K562 (cell line): ENCODE measurements around the gene KLHL33. TPM values are rescaled to one million over a fixed set of nuclear protein-coding genes. Genes with fewer than 3 reads are reported as not detected.

Experiments
- CBX1 ChIP-seq: sonication (generic); IDR thresholded peaks from 2 replicates; pipeline ENCODE4 v1.6.1; 2016; ENCODE audit warnings: antibody characterized with exemption, low read depth, mild to moderate bottlenecking
- CC2D1A ChIP-seq: fragments of 450-650 bp; IDR thresholded peaks from 2 replicates; pipeline ENCODE4 v1.6.1; 2017; ENCODE audit warnings: mild to moderate bottlenecking
- CREB1 ChIP-seq, 2 experiments: sonication (generic) in 1 of 2; formaldehyde crosslinking in 1 of 2; IDR thresholded peaks; 2 replicates each; pipeline versions ENCODE4 v1.6.1 to v1.8.0; 2012 to 2022; ENCODE audit warnings: inconsistent platforms in 1 of 2, mild to moderate bottlenecking in 1 of 2, missing genetic modification reagents in 1 of 2, moderate library complexity in 1 of 2
- MEF2A ChIP-seq: IDR thresholded peaks from 2 replicates; pipeline ENCODE4 v1.6.1; 2011; ENCODE audit warnings: low read depth, mild to moderate bottlenecking, low read length, moderate library complexity; ENCODE audit not compliant: control insufficient read depth
- PRPF4 ChIP-seq: fragments of 200-400 bp; formaldehyde crosslinking; IDR thresholded peaks from one replicate; pipeline ENCODE4 v1.6.1; 2017; ENCODE audit warnings: low read length, low read depth, mild to moderate bottlenecking; ENCODE audit not compliant: insufficient read depth, poor library complexity, severe bottlenecking
- RBM25 ChIP-seq: fragments of 200-400 bp; formaldehyde crosslinking; IDR thresholded peaks from 2 replicates; pipeline ENCODE4 v1.6.1; 2018; ENCODE audit warnings: low read length, low read depth, moderate library complexity; ENCODE audit not compliant: severe bottlenecking
- ZNF143 ChIP-seq: sonication (generic); formaldehyde crosslinking; IDR thresholded peaks from 2 replicates; pipeline ENCODE4 v1.9.0; 2022; ENCODE audit warnings: mild to moderate bottlenecking, missing genetic modification reagents
- ZNF668 ChIP-seq: fragments of 250-450 bp; sonication (Bioruptor Pico); IDR thresholded peaks from 2 replicates; pipeline ENCODE4 v1.8.0; 2022; ENCODE audit warnings: mild to moderate bottlenecking, inconsistent platforms
- polyA plus RNA-seq, 8 experiments: library from polyadenylated mRNA; depleted of rRNA in 4 of 8; stranded (reverse) in 5 of 8; unstranded in 3 of 8; fragments of >200 nt; fragmentation: Nextera tagmentation in 2 of 8; fragmentation: Illumina TruSeq in 1 of 8; extraction: Ambion mirVana in 2 of 8; extraction: Trizol in 1 of 8; gene quantifications; 2 replicates each; pipeline versions ENCODE4 v1.2.1 to v1.2.3, GENCODE V29; 2011 to 2014; ENCODE audit warnings: inconsistent platforms in 1 of 8, missing spikeins in 1 of 8
- total RNA-seq, 7 experiments: library from RNA; depleted of rRNA in 6 of 7; stranded (reverse); fragments of >200 nt in 6 of 7; fragmentation: Illumina TruSeq in 2 of 7; extraction: Trizol in 2 of 7; gene quantifications; 2 replicates each; pipeline versions ENCODE4 v1.2.1 to v1.2.3, GENCODE V29; 2011 to 2021; ENCODE audit warnings: low replicate concordance in 1 of 7
- TF ChIP-seq, protein P1 (sequence below): fragments of 450-650 bp; IDR thresholded peaks from 2 replicates; pipeline ENCODE4 v1.6.1; 2016; ENCODE audit warnings: borderline replicate concordance
- TF ChIP-seq, protein P2 (sequence below): sonication (generic); formaldehyde crosslinking; IDR thresholded peaks from 2 replicates; pipeline ENCODE4 v1.9.0; 2022; ENCODE audit warnings: mild to moderate bottlenecking, missing genetic modification reagents
- TF ChIP-seq, protein P3 (sequence below): sonication (generic); formaldehyde crosslinking; IDR thresholded peaks from 2 replicates; pipeline ENCODE4 v1.5.0; 2020; ENCODE audit warnings: missing genetic modification reagents
- TF ChIP-seq, protein P4 (sequence below), 2 experiments: fragments of 450-650 bp; IDR thresholded peaks; 2 replicates each; pipeline ENCODE4 v1.6.1; 2016; ENCODE audit warnings: mild to moderate bottlenecking in 2 of 2, borderline replicate concordance in 1 of 2, low read depth in 1 of 2, moderate library complexity in 1 of 2

KLHL33 gene
- total and polyA plus RNA-seq, 9 of the 15 experiments (the other 6 are each of a cell fraction or from before 2014, with no cell fraction given): 0.04 to 0.27 (median 0.13) TPM; not detected in 6

DNA sequence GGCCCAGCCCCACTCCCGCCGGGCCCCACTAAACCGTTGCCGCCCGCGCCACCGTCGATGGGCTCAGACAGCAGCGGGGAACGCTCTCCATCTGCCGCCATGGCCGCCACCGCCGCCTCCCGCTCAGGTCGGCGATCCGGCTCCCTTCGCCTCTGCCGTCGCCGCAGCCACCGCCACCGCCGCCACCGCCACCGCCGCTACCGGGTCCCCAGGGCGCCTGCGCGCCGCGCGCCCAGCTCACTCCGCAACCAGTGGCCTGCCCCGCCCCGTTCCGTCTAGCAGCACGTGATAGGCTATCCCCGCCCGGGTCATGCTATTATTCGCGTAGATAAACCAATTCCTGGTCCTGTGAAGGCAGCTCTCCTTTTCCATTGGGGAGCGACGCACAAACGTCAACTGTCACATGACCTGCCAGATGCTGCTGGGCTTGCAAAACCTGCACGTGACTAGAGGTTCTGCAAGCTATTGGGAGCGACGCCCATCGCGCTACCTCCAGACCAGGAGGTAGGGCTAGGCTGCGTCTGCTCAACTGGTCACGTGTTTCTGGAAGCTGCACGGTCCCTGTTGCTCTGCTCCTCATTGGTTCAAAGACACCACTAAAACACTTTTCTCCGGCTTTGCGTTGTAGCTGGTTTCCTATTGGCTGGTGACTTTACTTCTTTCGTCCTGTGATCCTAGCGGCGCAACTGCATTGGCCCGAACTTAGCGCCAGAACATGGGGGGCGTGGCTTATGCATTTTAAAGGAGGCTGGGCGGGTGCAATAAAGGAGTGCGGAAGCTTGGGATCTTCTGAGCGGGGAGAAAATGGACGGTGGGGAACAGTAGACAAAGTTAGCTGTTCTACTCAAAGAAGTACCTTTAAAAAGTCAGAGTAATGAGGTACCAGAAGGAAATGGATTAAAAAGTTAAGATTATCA lies 25.5 kb upstream of the KLHL33 start, which contains the start of gene PIP4P1 (continued):
- TF ChIP-seq, protein P1, sequence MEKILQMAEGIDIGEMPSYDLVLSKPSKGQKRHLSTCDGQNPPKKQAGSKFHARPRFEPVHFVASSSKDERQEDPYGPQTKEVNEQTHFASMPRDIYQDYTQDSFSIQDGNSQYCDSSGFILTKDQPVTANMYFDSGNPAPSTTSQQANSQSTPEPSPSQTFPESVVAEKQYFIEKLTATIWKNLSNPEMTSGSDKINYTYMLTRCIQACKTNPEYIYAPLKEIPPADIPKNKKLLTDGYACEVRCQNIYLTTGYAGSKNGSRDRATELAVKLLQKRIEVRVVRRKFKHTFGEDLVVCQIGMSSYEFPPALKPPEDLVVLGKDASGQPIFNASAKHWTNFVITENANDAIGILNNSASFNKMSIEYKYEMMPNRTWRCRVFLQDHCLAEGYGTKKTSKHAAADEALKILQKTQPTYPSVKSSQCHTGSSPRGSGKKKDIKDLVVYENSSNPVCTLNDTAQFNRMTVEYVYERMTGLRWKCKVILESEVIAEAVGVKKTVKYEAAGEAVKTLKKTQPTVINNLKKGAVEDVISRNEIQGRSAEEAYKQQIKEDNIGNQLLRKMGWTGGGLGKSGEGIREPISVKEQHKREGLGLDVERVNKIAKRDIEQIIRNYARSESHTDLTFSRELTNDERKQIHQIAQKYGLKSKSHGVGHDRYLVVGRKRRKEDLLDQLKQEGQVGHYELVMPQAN: peak; percentile 76; the same call in 1 of the 2 replicates
- TF ChIP-seq CREB1 (IDR thresholded peaks at IDR 0.05) (peak; percentile 74), CREB1 (CRISPR knock-in tag; IDR thresholded peaks at IDR 0.05) (peak; percentile 87), CC2D1A (peak; percentile 96), ZNF668 (CRISPR knock-in tag) (peak; percentile 55; the same call in 1 of the 2 replicates), RBM25 (peak; percentile 61), ZNF143 (no peak), MEF2A (no peak), PRPF4 (no peak), CBX1 (peak; percentile 67; the same call in 1 of the 2 replicates)
- TF ChIP-seq, protein P2, sequence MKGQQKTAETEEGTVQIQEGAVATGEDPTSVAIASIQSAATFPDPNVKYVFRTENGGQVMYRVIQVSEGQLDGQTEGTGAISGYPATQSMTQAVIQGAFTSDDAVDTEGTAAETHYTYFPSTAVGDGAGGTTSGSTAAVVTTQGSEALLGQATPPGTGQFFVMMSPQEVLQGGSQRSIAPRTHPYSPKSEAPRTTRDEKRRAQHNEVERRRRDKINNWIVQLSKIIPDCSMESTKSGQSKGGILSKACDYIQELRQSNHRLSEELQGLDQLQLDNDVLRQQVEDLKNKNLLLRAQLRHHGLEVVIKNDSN: peak; percentile 99
- TF ChIP-seq, protein P3, sequence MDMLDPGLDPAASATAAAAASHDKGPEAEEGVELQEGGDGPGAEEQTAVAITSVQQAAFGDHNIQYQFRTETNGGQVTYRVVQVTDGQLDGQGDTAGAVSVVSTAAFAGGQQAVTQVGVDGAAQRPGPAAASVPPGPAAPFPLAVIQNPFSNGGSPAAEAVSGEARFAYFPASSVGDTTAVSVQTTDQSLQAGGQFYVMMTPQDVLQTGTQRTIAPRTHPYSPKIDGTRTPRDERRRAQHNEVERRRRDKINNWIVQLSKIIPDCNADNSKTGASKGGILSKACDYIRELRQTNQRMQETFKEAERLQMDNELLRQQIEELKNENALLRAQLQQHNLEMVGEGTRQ (CRISPR knock-in tag): peak; percentile 98
- TF ChIP-seq, protein P4, sequence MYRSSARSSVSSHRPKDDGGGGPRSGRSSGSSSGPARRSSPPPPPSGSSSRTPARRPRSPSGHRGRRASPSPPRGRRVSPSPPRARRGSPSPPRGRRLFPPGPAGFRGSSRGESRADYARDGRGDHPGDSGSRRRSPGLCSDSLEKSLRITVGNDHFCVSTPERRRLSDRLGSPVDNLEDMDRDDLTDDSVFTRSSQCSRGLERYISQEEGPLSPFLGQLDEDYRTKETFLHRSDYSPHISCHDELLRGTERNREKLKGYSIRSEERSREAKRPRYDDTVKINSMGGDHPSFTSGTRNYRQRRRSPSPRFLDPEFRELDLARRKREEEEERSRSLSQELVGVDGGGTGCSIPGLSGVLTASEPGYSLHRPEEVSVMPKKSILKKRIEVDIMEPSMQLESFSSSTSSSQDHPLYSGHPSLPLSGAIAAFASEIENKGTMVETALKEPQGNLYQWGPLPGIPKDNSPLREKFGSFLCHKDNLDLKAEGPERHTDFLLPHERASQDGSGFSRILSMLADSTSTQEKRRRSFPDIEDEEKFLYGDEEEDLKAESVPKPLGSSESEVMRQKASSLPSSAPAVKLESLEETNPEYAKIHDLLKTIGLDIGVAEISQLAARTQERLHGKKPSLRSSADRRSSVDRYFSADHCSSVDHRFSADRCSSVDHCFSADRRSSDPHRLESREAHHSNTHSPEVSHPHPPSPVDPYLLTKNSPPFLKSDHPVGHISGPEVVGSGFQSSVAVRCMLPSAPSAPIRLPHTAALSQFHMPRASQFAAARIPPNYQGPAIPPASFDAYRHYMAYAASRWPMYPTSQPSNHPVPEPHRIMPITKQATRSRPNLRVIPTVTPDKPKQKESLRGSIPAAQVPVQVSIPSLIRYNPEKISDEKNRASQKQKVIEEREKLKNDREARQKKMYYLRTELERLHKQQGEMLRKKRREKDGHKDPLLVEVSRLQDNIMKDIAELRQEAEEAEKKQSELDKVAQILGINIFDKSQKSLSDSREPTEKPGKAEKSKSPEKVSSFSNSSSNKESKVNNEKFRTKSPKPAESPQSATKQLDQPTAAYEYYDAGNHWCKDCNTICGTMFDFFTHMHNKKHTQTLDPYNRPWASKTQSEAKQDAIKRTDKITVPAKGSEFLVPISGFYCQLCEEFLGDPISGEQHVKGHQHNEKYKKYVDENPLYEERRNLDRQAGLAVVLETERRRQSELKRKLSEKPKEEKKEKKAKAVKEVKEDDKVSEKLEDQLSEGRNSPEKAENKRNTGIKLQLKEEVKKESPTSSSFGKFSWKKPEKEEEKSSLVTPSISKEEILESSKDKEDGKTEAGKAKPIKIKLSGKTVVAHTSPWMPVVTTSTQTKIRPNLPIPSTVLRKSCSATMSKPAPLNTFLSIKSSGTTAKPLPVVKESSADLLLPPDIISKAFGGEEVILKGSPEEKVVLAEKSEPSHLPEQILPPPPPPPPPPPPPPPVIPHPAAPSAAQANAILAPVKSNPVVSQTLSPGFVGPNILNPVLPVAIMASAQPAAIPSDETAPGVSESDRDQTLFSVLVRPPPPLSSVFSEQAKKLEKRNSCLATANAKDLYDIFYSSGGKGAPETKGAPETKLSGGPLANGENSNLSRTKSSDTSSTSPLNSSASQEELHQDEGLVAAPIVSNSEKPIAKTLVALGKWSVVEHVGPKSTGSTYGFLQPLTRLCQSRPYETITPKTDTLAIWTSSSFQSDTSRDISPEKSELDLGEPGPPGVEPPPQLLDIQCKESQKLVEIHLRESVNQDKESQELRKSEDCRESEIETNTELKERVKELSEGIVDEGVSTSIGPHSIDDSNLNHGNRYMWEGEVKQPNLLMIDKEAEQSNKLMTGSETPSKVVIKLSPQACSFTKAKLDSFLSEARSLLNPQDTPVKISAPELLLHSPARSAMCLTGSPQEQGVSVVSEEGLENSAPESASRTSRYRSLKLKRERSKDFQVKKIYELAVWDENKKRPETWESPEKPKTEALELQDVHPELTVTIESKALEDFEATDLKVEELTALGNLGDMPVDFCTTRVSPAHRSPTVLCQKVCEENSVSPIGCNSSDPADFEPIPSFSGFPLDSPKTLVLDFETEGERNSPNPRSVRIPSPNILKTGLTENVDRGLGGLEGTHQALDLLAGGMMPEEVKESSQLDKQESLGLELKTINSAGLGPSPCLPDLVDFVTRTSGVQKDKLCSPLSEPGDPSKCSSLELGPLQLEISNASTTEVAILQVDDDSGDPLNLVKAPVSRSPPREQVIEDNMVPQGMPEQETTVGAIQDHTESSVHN (IDR thresholded peaks at IDR 0.05; ENCODE audit: borderline replicate concordance in 1 of 2, low read depth in 1 of 2): peak in 1 of 2 experiments; percentile 93; a peak in 2 of 4 replicates
